Panc1 (cell line): ENCODE results near the gene NYAP1.

Experiments
- POLR2AphosphoS5 ChIP-seq: IDR thresholded peaks from 2 replicates; pipeline ENCODE4 v1.6.1; 2012; ENCODE audit warnings: mild to moderate bottlenecking, low read depth, low read length, moderate library complexity
- REST ChIP-seq, 2 experiments: IDR thresholded peaks; 2 replicates each; pipeline ENCODE4 v1.6.1; 2011 to 2012; ENCODE audit warnings: low read depth in 2 of 2, control low read depth in 1 of 2, low read length in 1 of 2, mild to moderate bottlenecking in 1 of 2, moderate library complexity in 1 of 2; ENCODE audit not compliant: insufficient read depth in 1 of 2
- TCF7L2 ChIP-seq: IDR thresholded peaks from 2 replicates; pipeline ENCODE4 v1.6.1; 2011; ENCODE audit warnings: mild to moderate bottlenecking, low read depth, low read length, inconsistent platforms
- TF ChIP-seq, protein P1 (sequence below): fragments of 450-650 bp; IDR thresholded peaks from 2 replicates; pipeline ENCODE4 v1.5.1; 2017; ENCODE audit warnings: mild to moderate bottlenecking

DNA sequence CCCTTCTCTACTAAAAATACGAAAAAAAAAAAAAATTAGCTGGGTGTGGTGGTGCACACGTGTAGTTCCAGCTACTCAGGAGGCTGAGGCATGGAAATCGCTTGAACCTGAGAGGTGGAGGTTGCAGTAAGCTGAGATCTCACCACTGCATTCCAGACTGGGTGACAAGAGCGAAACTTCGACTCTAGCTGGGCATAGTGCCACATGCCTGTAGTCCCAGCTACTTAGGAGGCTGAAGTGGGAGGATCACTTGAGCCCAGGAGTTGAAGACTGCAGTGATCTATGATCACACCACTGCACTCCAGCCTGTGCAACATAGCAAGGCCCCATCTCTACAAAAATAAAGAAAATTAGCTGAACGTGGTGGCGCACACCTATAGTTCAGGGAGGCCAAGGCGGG is 18.4 kb upstream of the NYAP1 start:
- TF ChIP-seq, protein P1, sequence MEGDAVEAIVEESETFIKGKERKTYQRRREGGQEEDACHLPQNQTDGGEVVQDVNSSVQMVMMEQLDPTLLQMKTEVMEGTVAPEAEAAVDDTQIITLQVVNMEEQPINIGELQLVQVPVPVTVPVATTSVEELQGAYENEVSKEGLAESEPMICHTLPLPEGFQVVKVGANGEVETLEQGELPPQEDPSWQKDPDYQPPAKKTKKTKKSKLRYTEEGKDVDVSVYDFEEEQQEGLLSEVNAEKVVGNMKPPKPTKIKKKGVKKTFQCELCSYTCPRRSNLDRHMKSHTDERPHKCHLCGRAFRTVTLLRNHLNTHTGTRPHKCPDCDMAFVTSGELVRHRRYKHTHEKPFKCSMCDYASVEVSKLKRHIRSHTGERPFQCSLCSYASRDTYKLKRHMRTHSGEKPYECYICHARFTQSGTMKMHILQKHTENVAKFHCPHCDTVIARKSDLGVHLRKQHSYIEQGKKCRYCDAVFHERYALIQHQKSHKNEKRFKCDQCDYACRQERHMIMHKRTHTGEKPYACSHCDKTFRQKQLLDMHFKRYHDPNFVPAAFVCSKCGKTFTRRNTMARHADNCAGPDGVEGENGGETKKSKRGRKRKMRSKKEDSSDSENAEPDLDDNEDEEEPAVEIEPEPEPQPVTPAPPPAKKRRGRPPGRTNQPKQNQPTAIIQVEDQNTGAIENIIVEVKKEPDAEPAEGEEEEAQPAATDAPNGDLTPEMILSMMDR = no peak
- no peak for TF ChIP-seq POLR2AphosphoS5
- TF ChIP-seq TCF7L2 = no peak
- no peak for TF ChIP-seq REST (IDR thresholded peaks at IDR 0.05; ENCODE audit: insufficient read depth in 1 of 2, low read depth in 2 of 2, low read length in 1 of 2)
